22Rv1 (cell line): ENCODE data around the gene RNF111.

Experiments
- CTCF ChIP-seq: fragments of 450-650 bp; IDR thresholded peaks from 2 replicates; pipeline ENCODE4 v1.5.1; 2017; ENCODE audit warnings: mild to moderate bottlenecking
- ZFX ChIP-seq: fragments of 450-650 bp; IDR thresholded peaks from 2 replicates; pipeline ENCODE4 v1.6.1; 2017; ENCODE audit warnings: antibody characterized with exemption, borderline replicate concordance

DNA sequence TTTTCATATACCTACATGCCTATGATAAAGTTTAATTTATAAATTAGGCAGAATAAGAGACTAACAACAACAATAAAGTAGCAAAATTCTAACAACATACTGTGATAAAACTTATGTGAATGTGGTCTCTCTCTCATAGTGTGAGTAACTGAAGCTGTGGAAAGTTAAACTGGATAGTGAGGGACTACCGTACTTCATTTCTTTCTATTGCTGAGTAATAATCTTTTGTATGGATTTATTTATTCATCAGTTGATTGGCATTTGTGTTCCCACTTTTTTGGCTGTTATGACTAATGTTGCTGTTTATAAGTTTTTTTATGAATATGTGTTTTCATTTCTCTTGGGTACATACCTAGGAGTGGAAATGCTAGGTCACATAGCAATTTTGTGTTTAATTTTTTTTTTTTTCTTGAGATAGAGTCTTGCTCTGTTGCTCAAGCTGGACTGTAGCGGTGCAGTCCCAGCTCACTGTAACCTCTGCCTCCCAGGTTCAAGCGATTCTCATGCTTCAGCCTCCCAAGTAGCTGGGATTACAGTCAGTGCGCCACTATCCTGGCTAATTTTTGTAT, 41.0 kb downstream of the RNF111 start:
- TF ChIP-seq CTCF (no peak), ZFX (no peak)
